SK-N-SH (cell line): ENCODE results near the gene PNKD. TPM values are rescaled to one million over a fixed set of nuclear protein-coding genes. Genes with fewer than 3 reads are reported as not detected.

Experiments used
- CTCF ChIA-PET: fragments of 300-600, 350-600 bp; formaldehyde crosslinking; extraction: SDS; loops from one replicate; lab custom pipeline; 2021; lab: Yijun Ruan, JAX
- POLR2A ChIA-PET: fragments of 350-600 bp; sonication (Branson Sonifier 250); formaldehyde crosslinking; extraction: SDS; loops from one replicate; lab custom pipeline; 2020; ENCODE audit warnings: antibody characterized with exemption, inconsistent platforms; lab: Yijun Ruan, JAX
- DNase-seq: peaks from one replicate; pipeline ENCODE4 v3.0.0; 2012
- H2AFZ ChIP-seq: fragments of 200-600 bp; sonication (generic); 2 replicates; pipeline ENCODE4 v1.8.1; 2016; ENCODE audit warnings: antibody characterized with exemption, mild to moderate bottlenecking, low read depth
- H3F3A ChIP-seq: fragments of 200-600 bp; sonication (generic); replicated peaks from 2 replicates; pipeline ENCODE3; 2016; ENCODE audit warnings: antibody characterized with exemption, mild to moderate bottlenecking; ENCODE audit not compliant: insufficient read depth
- H3K27ac ChIP-seq, 2 experiments: fragments of 200-500 bp in 1 of 2; fragments of 200-600 bp in 1 of 2; sonication (Bioruptor generic) in 1 of 2; sonication (generic), shearing (Covaris generic) in 1 of 2; 2 replicates each; pipeline versions ENCODE4 v1.5.1 to v1.6.1; 2014 to 2016; ENCODE audit warnings: low read depth in 2 of 2, inconsistent platforms in 1 of 2, low read length in 1 of 2, mild to moderate bottlenecking in 1 of 2, mixed read lengths in 1 of 2
- H3K27me3 ChIP-seq: fragments of 200-600 bp; sonication (generic), shearing (Covaris generic); 2 replicates; pipeline ENCODE4 v1.6.1; 2016; ENCODE audit warnings: mixed run types; ENCODE audit not compliant: insufficient read depth
- H3K36me3 ChIP-seq, 2 experiments: fragments of 200-500 bp in 1 of 2; fragments of 200-600 bp in 1 of 2; sonication (Bioruptor generic) in 1 of 2; sonication (generic) in 1 of 2; replicated peaks in 1 of 2; 2 replicates each; pipeline versions ENCODE3 to v1.5.1; 2014 to 2016; ENCODE audit warnings: low read length in 1 of 2, mild to moderate bottlenecking in 1 of 2; ENCODE audit not compliant: insufficient read depth in 2 of 2, control insufficient read depth in 1 of 2
- H3K4me1 ChIP-seq, 2 experiments: fragments of 200-500 bp in 1 of 2; fragments of 200-600 bp in 1 of 2; sonication (Bioruptor generic) in 1 of 2; sonication (generic), shearing (Covaris generic) in 1 of 2; 2 replicates each; pipeline versions ENCODE4 v1.5.1 to v1.6.1; 2014 to 2016; ENCODE audit warnings: low read depth in 1 of 2, low read length in 1 of 2, mixed run types in 1 of 2; ENCODE audit not compliant: insufficient read depth in 2 of 2, control insufficient read depth in 1 of 2
- H3K4me2 ChIP-seq: fragments of 200-600 bp; sonication (generic), shearing (Covaris generic); 2 replicates; pipeline ENCODE4 v1.6.1; 2017; ENCODE audit warnings: mixed run types
- H3K4me3 ChIP-seq, 2 experiments: fragments of 200-500 bp in 1 of 2; fragments of 200-600 bp in 1 of 2; sonication (Bioruptor generic) in 1 of 2; sonication (generic), shearing (Covaris generic) in 1 of 2; 2 replicates each; pipeline versions ENCODE4 v1.5.1 to v1.8.1; 2014 to 2016; ENCODE audit warnings: low read depth in 2 of 2, inconsistent platforms in 1 of 2, low read length in 1 of 2, mild to moderate bottlenecking in 1 of 2, mixed read lengths in 1 of 2, moderate library complexity in 1 of 2
- H3K79me2 ChIP-seq: fragments of 200-600 bp; sonication (generic); 2 replicates; pipeline ENCODE4 v1.8.1; 2017; ENCODE audit warnings: mild to moderate bottlenecking; ENCODE audit not compliant: insufficient read depth
- H3K9ac ChIP-seq: fragments of 200-600 bp; sonication (generic); 2 replicates; pipeline ENCODE4 v1.6.1; 2017; ENCODE audit warnings: mixed run types
- H3K9me2 ChIP-seq: fragments of 200-600 bp; sonication (generic); 2 replicates; pipeline ENCODE4 v1.6.1; 2017; ENCODE audit warnings: mixed run types
- H3K9me3 ChIP-seq: fragments of 200-600 bp; sonication (generic); 2 replicates; pipeline ENCODE4 v1.6.1; 2017; ENCODE audit warnings: mixed run types, mild to moderate bottlenecking, moderate library complexity
- H4K20me1 ChIP-seq: fragments of 200-600 bp; sonication (generic); 2 replicates; pipeline ENCODE4 v1.6.1; 2017; ENCODE audit warnings: mild to moderate bottlenecking, mixed run types; ENCODE audit not compliant: insufficient read depth
- CHD2 ChIP-seq: fragments of 150-350 bp; IDR thresholded peaks from 2 replicates; pipeline ENCODE4 v1.6.1; 2018; ENCODE audit warnings: low read length; ENCODE audit not compliant: partially characterized antibody
- EP300 ChIP-seq, 2 experiments: IDR thresholded peaks; 2 replicates each; pipeline versions ENCODE4 v1.4.0 to v1.6.1; 2012; ENCODE audit warnings: borderline replicate concordance in 1 of 2, low read depth in 1 of 2, low read length in 1 of 2
- MAX ChIP-seq: IDR thresholded peaks from 2 replicates; pipeline ENCODE4 v1.4.0; 2012; ENCODE audit warnings: low read depth
- NFIC ChIP-seq: IDR thresholded peaks from 2 replicates; pipeline ENCODE4 v1.4.0; 2012; ENCODE audit warnings: borderline replicate concordance
- PBX3 ChIP-seq: IDR thresholded peaks from 2 replicates; pipeline ENCODE4; 2012
- POLR2AphosphoS5 ChIP-seq: IDR thresholded peaks from 2 replicates; pipeline ENCODE4 v1.6.1; 2012; ENCODE audit warnings: low read depth, low read length
- RXRA ChIP-seq: IDR thresholded peaks from 2 replicates; pipeline ENCODE4 v1.4.0; 2012; ENCODE audit warnings: low read depth, mild to moderate bottlenecking, borderline replicate concordance
- USF1 ChIP-seq: IDR thresholded peaks from 2 replicates; pipeline ENCODE4 v1.4.0; 2012; ENCODE audit warnings: low read depth, borderline replicate concordance
- WGBS: methylation state at CpG from one replicate; pipeline ENCODE4 v1.1.6; 2017; ENCODE audit warnings: low lambda C conversion rate; 5-methylcytosine and 5-hydroxymethylcytosine counted together
- polyA plus RNA-seq, 3 experiments: library from polyadenylated mRNA; depleted of rRNA; stranded (reverse); fragments of >200 nt; gene quantifications; 2 replicates each; pipeline ENCODE4 v1.2.3, GENCODE V29; 2012

The PNKD gene
- polyA plus RNA-seq, 1 of the 3 experiments (the other 2 are of a cell fraction) = 101 TPM

GRCh38 chr2:218323526-218324472 lies 53.5 kb downstream of the PNKD start:
- H3K27ac ChIP-seq = peak overlapping the region; percentile 29 to 72; a peak in 3 of 4 replicates
- peak overlapping the region; percentile 82; the same call in 1 of the 2 replicates for H2AFZ ChIP-seq
- H3K36me3 ChIP-seq = no peaks in the 10 kb centered on the region
- no peaks in the 10 kb centered on the region for H3K9me2 ChIP-seq
- no peaks in the 10 kb centered on the region for H3K27me3 ChIP-seq
- H3K9me3 ChIP-seq = no peaks in the 10 kb centered on the region
- 5% methylated on average over 24 of the region's 24 CpGs for WGBS
- no peaks in the 10 kb centered on the region for H3K79me2 ChIP-seq
- CTCF ChIA-PET = interaction anchor here (1.4 to 2.8 kb wide), 3 partner anchors 22 to 193 kb away, joined by 3 to 14 read pairs (median 9); no protein-coding TSS in a partner anchor
- H3F3A ChIP-seq = no peaks in the 10 kb centered on the region
- TF ChIP-seq EP300 (IDR thresholded peaks at IDR 0.05; ENCODE audit: borderline replicate concordance in 1 of 2, low read depth in 1 of 2, low read length in 1 of 2) = no peak
- 0 out of 2 replicates have a peak, but pooled peaks have one; percentile 22 for TF ChIP-seq RXRA
- peak; percentile 45; the same call in 1 of the 2 replicates for TF ChIP-seq NFIC
- TF ChIP-seq CHD2 = peak; percentile 11
- TF ChIP-seq PBX3 = peak; percentile 47; the same call in 1 of the 2 replicates
- no peak for TF ChIP-seq USF1
- TF ChIP-seq MAX = no peak
- H4K20me1 ChIP-seq = no peaks in the 10 kb centered on the region
- peak overlapping the region; percentile 65 to 71 for H3K4me3 ChIP-seq
- POLR2A ChIA-PET = interaction anchor here (0.6 to 1.0 kb wide), 2 partner anchors 72 to 284 kb away, joined by 3 to 4 read pairs; partner anchors contain the start of gene PLCD4
- peaks cover 7 to 19% of the 10 kb centered on the region in 2 experiments; a peak in 2 of 4 replicates for H3K4me1 ChIP-seq
- H3K4me2 ChIP-seq = peak overlapping the region; percentile 84
- H3K9ac ChIP-seq = peak overlapping the region; percentile 50
- no peak for DNase-seq

- no peak overlapping the region for H3K9ac ChIP-seq
- CTCF ChIA-PET = interaction anchor here (0.8 kb wide), 1 partner anchor 23 kb away, joined by 3 read pairs; no protein-coding TSS in a partner anchor
- no peaks in the 10 kb centered on the region for H3K36me3 ChIP-seq
- no peaks in the 10 kb centered on the region for H3F3A ChIP-seq
- H3K79me2 ChIP-seq = no peaks in the 10 kb centered on the region
- H3K4me1 ChIP-seq = peaks cover 7 to 22% of the 10 kb centered on the region in 2 experiments; a peak in 2 of 4 replicates
- H3K9me3 ChIP-seq = no peaks in the 10 kb centered on the region
- no peak overlapping the region for H2AFZ ChIP-seq
- DNase-seq = no peak
- WGBS = 97% methylated on average over 4 of the region's 4 CpGs
- H3K9me2 ChIP-seq = no peaks in the 10 kb centered on the region
- H4K20me1 ChIP-seq = no peaks in the 10 kb centered on the region
- H3K4me2 ChIP-seq = no peak overlapping the region
- no peaks in the 10 kb centered on the region for H3K27me3 ChIP-seq
- H3K4me3 ChIP-seq = no peak overlapping the region
- no peak overlapping the region for H3K27ac ChIP-seq
- no peak for TF ChIP-seq POLR2AphosphoS5
- POLR2A ChIA-PET = no interaction called here
These were observed 55.3 kb downstream of the PNKD start for GRCh38 chr2:218325566-218326160.
